HepG2 (cell line): ENCODE results near the gene C1orf116. TPM values are rescaled to one million over a fixed set of nuclear protein-coding genes. Genes with fewer than 3 reads are reported as not detected.

ENCODE experiments used
- AGO1 ChIP-seq: fragments of 200-400 bp; formaldehyde crosslinking; IDR thresholded peaks from 2 replicates; pipeline ENCODE4 v1.6.1; 2017; ENCODE audit warnings: mild to moderate bottlenecking, low read depth, low read length, moderate library complexity; ENCODE audit not compliant: poor library complexity, severe bottlenecking
- ATM ChIP-seq: fragments of 450-650 bp; IDR thresholded peaks from 2 replicates; pipeline ENCODE4 v1.7.1; 2017; ENCODE audit warnings: mild to moderate bottlenecking, borderline replicate concordance
- BCLAF1 ChIP-seq: fragments of 450-650 bp; IDR thresholded peaks from 2 replicates; pipeline ENCODE4 v1.6.1; 2017; ENCODE audit warnings: mild to moderate bottlenecking
- BRD4 ChIP-seq: sonication (generic); formaldehyde crosslinking; IDR thresholded peaks from 2 replicates; pipeline ENCODE4 v1.4.0; 2020; ENCODE audit warnings: missing genetic modification reagents
- HMGA1 ChIP-seq: sonication (generic); formaldehyde crosslinking; conservative IDR thresholded peaks from 2 replicates; pipeline ENCODE4 v1.4.0; 2020; ENCODE audit warnings: missing genetic modification reagents
- ISX ChIP-seq: sonication (generic); formaldehyde crosslinking; conservative IDR thresholded peaks from 2 replicates; pipeline ENCODE4 v1.5.0; 2020; ENCODE audit warnings: missing genetic modification reagents
- NAIF1 ChIP-seq: sonication (generic); formaldehyde crosslinking; IDR thresholded peaks from 2 replicates; pipeline ENCODE4 v1.5.0; 2020; ENCODE audit warnings: mild to moderate bottlenecking, missing genetic modification reagents, borderline replicate concordance
- NFE2L2 ChIP-seq: fragments of 150-350 bp; IDR thresholded peaks from 2 replicates; pipeline ENCODE4 v1.6.1; 2014; ENCODE audit warnings: low read length
- PHF21A ChIP-seq: sonication (generic); formaldehyde crosslinking; IDR thresholded peaks from 2 replicates; pipeline ENCODE4 v1.5.0; 2020; ENCODE audit warnings: mild to moderate bottlenecking, missing genetic modification reagents
- PRDM10 ChIP-seq: sonication (generic); formaldehyde crosslinking; IDR thresholded peaks from 2 replicates; pipeline ENCODE4 v1.4.0; 2020; ENCODE audit warnings: low read depth, missing genetic modification reagents
- RNF219 ChIP-seq: sonication (generic); formaldehyde crosslinking; IDR thresholded peaks from 2 replicates; pipeline ENCODE4 v1.5.0; 2020; ENCODE audit warnings: mild to moderate bottlenecking, missing genetic modification reagents
- SRSF1 ChIP-seq: fragments of 200-400 bp; formaldehyde crosslinking; optimal IDR thresholded peaks from 2 replicates; pipeline ENCODE3; 2017; ENCODE audit warnings: mild to moderate bottlenecking, low read depth, low read length, moderate library complexity
- XRCC5 ChIP-seq: fragments of 200-400 bp; formaldehyde crosslinking; optimal IDR thresholded peaks from 2 replicates; pipeline ENCODE3; 2017; ENCODE audit warnings: mild to moderate bottlenecking, low read length
- ZMYM4 ChIP-seq: sonication (generic); formaldehyde crosslinking; IDR thresholded peaks from 2 replicates; pipeline ENCODE4 v1.8.1; 2023; ENCODE audit warnings: mild to moderate bottlenecking, missing genetic modification reagents
- ZNF207 ChIP-seq: fragments of 450-650 bp; IDR thresholded peaks from 2 replicates; pipeline ENCODE4 v1.6.1; 2016; ENCODE audit warnings: antibody characterized with exemption, borderline replicate concordance
- ZNF230 ChIP-seq: sonication (generic); formaldehyde crosslinking; IDR thresholded peaks from 2 replicates; pipeline ENCODE4 v1.4.0; 2020; ENCODE audit warnings: mild to moderate bottlenecking, missing genetic modification reagents
- ZNF329 ChIP-seq: sonication (generic); formaldehyde crosslinking; IDR thresholded peaks from 2 replicates; pipeline ENCODE4 v1.9.0; 2021; ENCODE audit warnings: low read depth, mild to moderate bottlenecking, missing genetic modification reagents
- ZNF605 ChIP-seq: sonication (generic); formaldehyde crosslinking; IDR thresholded peaks from 2 replicates; pipeline ENCODE4 v1.8.0; 2022; ENCODE audit warnings: mild to moderate bottlenecking, missing genetic modification reagents
- ZNF607 ChIP-seq: sonication (generic); formaldehyde crosslinking; IDR thresholded peaks from 2 replicates; pipeline ENCODE4 v1.5.1; 2020; ENCODE audit warnings: missing genetic modification reagents, mild to moderate bottlenecking, borderline replicate concordance
- ZNF672 ChIP-seq: sonication (generic); formaldehyde crosslinking; IDR thresholded peaks from 2 replicates; pipeline ENCODE4 v1.8.1; 2022; ENCODE audit warnings: missing genetic modification reagents
- ZNF839 ChIP-seq: sonication (generic); formaldehyde crosslinking; IDR thresholded peaks from 2 replicates; pipeline ENCODE4 v1.4.0; 2020; ENCODE audit warnings: missing genetic modification reagents, mild to moderate bottlenecking, borderline replicate concordance
- ZSCAN21 ChIP-seq: sonication (generic); formaldehyde crosslinking; IDR thresholded peaks from 2 replicates; pipeline ENCODE4 v1.8.0; 2022; ENCODE audit warnings: mild to moderate bottlenecking, missing genetic modification reagents, moderate library complexity, borderline replicate concordance
- polyA plus RNA-seq, 8 experiments: library from polyadenylated mRNA; depleted of rRNA in 3 of 8; stranded (reverse) in 7 of 8; unstranded in 1 of 8; fragments of >200 nt; fragmentation: Illumina TruSeq in 4 of 8; extraction: Trizol in 4 of 8; gene quantifications; 2 replicates each; pipeline versions ENCODE4 v1.2.1 to v1.2.3, GENCODE V29; 2011 to 2016; ENCODE audit warnings: low read depth in 4 of 8, missing spikeins in 1 of 8, mixed read lengths in 1 of 8; ENCODE audit not compliant: insufficient read depth in 1 of 8
- total RNA-seq, 5 experiments: library from RNA; depleted of rRNA; stranded (reverse); fragments of >200 nt; fragmentation: Illumina TruSeq; extraction: Trizol; gene quantifications; 2 replicates each; pipeline ENCODE4 v1.2.3, GENCODE V29; 2016; ENCODE audit warnings: low read depth in 1 of 5

The C1orf116 gene
- total and polyA plus RNA-seq, 2 of the 13 experiments (the other 11 are each of a cell fraction or from before 2014, with no cell fraction given), result 0.51 to 0.95 TPM

GRCh38 chr1:207051191-207051943 is 18.8 kb upstream of the C1orf116 start, which contains the start of gene YOD1 (continued):
- TF ChIP-seq ZNF672 (CRISPR knock-in tag), result no peak
- TF ChIP-seq PHF21A (CRISPR knock-in tag), result no peak
- no peak for TF ChIP-seq BRD4 (CRISPR knock-in tag)
- no peak for TF ChIP-seq NFE2L2
- TF ChIP-seq XRCC5, result peak; percentile 34
- no peak for TF ChIP-seq BCLAF1
- TF ChIP-seq ISX (CRISPR knock-in tag), result no peak
- TF ChIP-seq RNF219 (CRISPR knock-in tag), result no peak
- TF ChIP-seq ZMYM4 (CRISPR knock-in tag), result no peak; the same call in 1 of the 2 replicates
- TF ChIP-seq NAIF1 (CRISPR knock-in tag), result 0 out of 2 replicates have a peak, but pooled peaks have one; percentile 51
- TF ChIP-seq ATM, result no peak
- no peak for TF ChIP-seq ZNF230 (CRISPR knock-in tag)
- TF ChIP-seq ZSCAN21 (CRISPR knock-in tag), result no peak
- TF ChIP-seq ZNF839 (CRISPR knock-in tag), result no peak
- TF ChIP-seq PRDM10, result 0 out of 2 replicates have a peak, but pooled peaks have one; percentile 49
- TF ChIP-seq ZNF605, result peak; percentile 77
- no peak for TF ChIP-seq ZNF207
- TF ChIP-seq ZNF607 (CRISPR knock-in tag), result no peak
- no peak for TF ChIP-seq AGO1
- TF ChIP-seq HMGA1 (CRISPR knock-in tag), result no peak
- no peak for TF ChIP-seq SRSF1
- TF ChIP-seq ZNF329 (CRISPR knock-in tag), result no peak
